GM18517 (cell line): ENCODE results near the gene APLN.

ENCODE experiments used
- ATAC-seq: cut with Tn5 transposase; IDR thresholded peaks from one replicate; pipeline ENCODE4 v1.9.1; 2021; ENCODE audit warnings: mild to moderate bottlenecking, moderate library complexity; ENCODE audit not compliant: unreplicated experiment

The APLN gene

GRCh38 chrX:129599996-129600395 lies 54.8 kb downstream of the APLN start:
- no peak for ATAC-seq

GRCh38 chrX:129599499-129599898 lies 55.3 kb downstream of the APLN start:
- no peak for ATAC-seq

GRCh38 chrX:129597905-129598304 lies 56.9 kb downstream of the APLN start:
- no peak for ATAC-seq

- ATAC-seq: no peak
These were observed 58.7 kb downstream of the APLN start for GRCh38 chrX:129596077-129596476.
